D721Med (cell line): ENCODE data around the gene COL23A1.
"Not testable (repeated sequence)": the region's sequence is repeated elsewhere in the genome, so short reads cannot be mapped to it uniquely, and the experiment has no call there.

Experiments
- DNase-seq: peaks from one replicate; pipeline ENCODE4 v3.0.0; 2011; ENCODE audit warnings: low spot score; ENCODE audit not compliant: insufficient read length
- FAIRE-seq: peaks from 2 replicates; lab custom pipeline; 2011; peaks lifted over from hg19 to GRCh38; lab: Jason Lieb, UNC
- TF ChIP-seq, protein P1 (sequence below): IDR thresholded peaks from 2 replicates; pipeline ENCODE4 v1.5.1; 2012; ENCODE audit warnings: mild to moderate bottlenecking, control low read depth; ENCODE audit not compliant: insufficient read depth; ENCODE audit errors: missing control alignments

The COL23A1 gene

DNA sequence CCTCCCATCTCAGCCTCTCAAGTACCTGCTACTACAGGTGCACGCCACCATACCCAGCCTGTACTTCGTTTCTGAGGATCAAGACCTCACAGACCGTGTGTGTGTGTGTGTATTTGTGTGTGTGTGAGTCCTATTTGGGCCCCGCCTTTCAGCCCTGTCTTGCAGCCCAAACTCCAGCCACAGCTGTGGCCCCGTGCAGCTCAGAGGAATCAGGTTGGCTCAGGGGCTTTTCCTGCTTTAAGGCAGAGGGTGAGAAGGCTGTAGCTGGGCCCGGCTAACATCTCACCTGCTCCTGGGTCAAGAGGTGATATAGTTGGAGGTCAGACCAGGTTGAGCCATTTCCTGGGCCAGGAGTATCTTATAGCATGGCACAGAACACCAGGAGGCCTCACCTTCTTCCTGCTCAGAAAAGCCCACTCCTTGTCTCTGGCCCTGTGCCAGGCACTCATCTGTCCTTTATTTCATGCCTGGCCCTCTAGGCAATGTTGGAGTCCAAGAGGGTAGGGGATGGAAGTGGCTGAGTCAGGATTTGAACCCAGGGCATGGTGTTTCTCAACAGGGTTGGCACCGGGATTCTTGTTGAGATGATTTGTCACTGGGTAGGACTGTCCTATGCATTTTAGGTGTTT is 356.0 kb downstream of the COL23A1 start:
- FAIRE-seq (no peak), DNase-seq (no peak)
- TF ChIP-seq, protein P1, sequence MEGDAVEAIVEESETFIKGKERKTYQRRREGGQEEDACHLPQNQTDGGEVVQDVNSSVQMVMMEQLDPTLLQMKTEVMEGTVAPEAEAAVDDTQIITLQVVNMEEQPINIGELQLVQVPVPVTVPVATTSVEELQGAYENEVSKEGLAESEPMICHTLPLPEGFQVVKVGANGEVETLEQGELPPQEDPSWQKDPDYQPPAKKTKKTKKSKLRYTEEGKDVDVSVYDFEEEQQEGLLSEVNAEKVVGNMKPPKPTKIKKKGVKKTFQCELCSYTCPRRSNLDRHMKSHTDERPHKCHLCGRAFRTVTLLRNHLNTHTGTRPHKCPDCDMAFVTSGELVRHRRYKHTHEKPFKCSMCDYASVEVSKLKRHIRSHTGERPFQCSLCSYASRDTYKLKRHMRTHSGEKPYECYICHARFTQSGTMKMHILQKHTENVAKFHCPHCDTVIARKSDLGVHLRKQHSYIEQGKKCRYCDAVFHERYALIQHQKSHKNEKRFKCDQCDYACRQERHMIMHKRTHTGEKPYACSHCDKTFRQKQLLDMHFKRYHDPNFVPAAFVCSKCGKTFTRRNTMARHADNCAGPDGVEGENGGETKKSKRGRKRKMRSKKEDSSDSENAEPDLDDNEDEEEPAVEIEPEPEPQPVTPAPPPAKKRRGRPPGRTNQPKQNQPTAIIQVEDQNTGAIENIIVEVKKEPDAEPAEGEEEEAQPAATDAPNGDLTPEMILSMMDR, result no peak

DNA sequence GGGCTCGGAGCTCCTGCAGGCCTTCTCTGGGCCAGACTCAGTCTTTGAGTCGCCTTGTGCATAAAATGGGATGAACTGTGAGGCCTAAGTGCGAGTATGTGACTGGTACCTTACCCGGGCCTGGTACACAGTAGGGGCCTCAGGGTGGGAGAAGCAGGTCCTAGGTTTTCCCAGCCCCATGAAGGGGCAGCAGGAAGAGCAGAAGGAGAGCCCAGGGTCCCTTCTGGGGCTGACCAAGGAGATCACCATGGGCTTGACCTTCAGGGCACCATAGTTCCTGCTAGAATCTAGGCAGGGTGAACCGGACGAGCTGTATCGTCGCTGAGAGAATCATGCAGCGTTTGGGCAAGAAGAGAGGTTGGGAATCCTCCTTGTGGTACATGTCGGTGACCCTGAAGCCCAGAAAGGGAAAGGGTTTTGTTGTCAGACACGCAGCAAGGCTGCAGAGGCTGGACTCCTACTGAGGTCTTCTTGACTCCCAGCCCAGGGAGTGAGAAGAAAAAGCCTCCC is 357.2 kb downstream of the COL23A1 start:
- TF ChIP-seq, protein P1, result no peak
- FAIRE-seq (no peak), DNase-seq (no peak)

- DNase-seq (peak; percentile 69), FAIRE-seq (no peak)
- TF ChIP-seq, protein P1, result no peak
Observed at GRCh38 chr5:178232124-178232919, 357.9 kb downstream of the COL23A1 start, which contains the start of gene PHYKPL. Gene PHYKPL, minus strand, starts transcription at chr5:178232802. Its CDS starts 252 bp downstream, at chr5:178232550.

- TF ChIP-seq, protein P1, result no peak
- FAIRE-seq (no peak), DNase-seq (no peak)
Observed at GRCh38 chr5:178231539-178232123, 358.6 kb downstream of the COL23A1 start.

- FAIRE-seq, result no peak
- no peak for DNase-seq
Observed at GRCh38 chr5:178230879-178231538, 359.2 kb downstream of the COL23A1 start.

GRCh38 chr5:178229861-178230260 is 360.3 kb downstream of the COL23A1 start:
- DNase-seq (no peak), FAIRE-seq (no peak)
- TF ChIP-seq, protein P1, result no peak

More at GRCh38 chr5:178230879-178231538, 359.2 kb downstream of the COL23A1 start:
- TF ChIP-seq, protein P1, result no peak

DNA sequence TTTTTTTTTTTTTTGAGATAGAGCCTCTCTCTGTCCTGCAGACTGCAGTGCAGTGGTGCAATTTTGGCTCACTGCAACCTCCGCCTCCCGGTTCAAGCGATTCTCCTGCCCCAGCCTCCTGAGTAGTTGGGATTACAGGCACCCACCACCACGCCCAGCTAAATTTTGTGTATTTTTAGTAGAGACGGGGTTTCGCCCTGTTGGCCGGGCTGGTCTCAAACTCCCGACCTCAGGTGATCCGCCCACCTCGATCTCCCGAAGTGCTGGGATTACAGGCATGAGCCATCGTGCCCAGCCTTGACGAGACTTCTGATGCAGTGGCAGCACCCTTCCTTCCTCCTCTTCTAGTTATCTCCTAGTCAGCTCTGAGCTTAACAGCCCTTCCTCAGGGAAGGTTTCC is 361.1 kb downstream of the COL23A1 start:
- DNase-seq, FAIRE-seq: not testable (repeated sequence)
